B cell (primary cell): Measurements from ENCODE around the gene NFATC1. TPM values are rescaled to one million over a fixed set of nuclear protein-coding genes. Genes with fewer than 3 reads are reported as not detected.

Experiments
- ATAC-seq: fragments of 200-7000 bp; cut with Tn5 transposase; one replicate; pipeline ENCODE4 v1.10.0; 2021; ENCODE audit warnings: low read depth, mild to moderate bottlenecking, moderate number of reproducible peaks, moderate library complexity
- CTCF ChIA-PET: fragments of 350-600 bp; sonication (Branson Sonifier 250); formaldehyde crosslinking; loops from one replicate; lab custom pipeline; 2021; ENCODE audit warnings: antibody characterized with exemption, inconsistent platforms; lab: Charles Lee
- POLR2A ChIA-PET: fragments of 350-600 bp; sonication (Branson Sonifier 250); formaldehyde crosslinking; loops from one replicate; lab custom pipeline; 2021; ENCODE audit warnings: antibody characterized with exemption; lab: Charles Lee
- DNase-seq: peaks from one replicate; pipeline ENCODE4 v3.0.0; 2013
- H2AFZ ChIP-seq: 2 replicates; pipeline ENCODE4 v1.6.1; 2012; ENCODE audit warnings: mild to moderate bottlenecking, low read depth, low read length; ENCODE audit not compliant: insufficient read depth, poor library complexity, severe bottlenecking
- H3K27ac ChIP-seq, 2 donors: 1 replicate in 1 of 2; 2 replicates in 1 of 2; pipeline ENCODE4 v1.5.1; 2012 to 2013; ENCODE audit warnings: low read length in 2 of 2, mild to moderate bottlenecking in 2 of 2, moderate library complexity in 1 of 2
- H3K27me3 ChIP-seq, 4 experiments: fragments of 200-600 bp in 1 of 4; sonication (generic) in 1 of 4; replicated peaks in 1 of 4; 1 replicate in 2 of 4; 2 replicates in 2 of 4; pipeline versions ENCODE4 v1.6.1 to v1.7.0; 2013 to 2016; ENCODE audit warnings: low read length in 3 of 4, mild to moderate bottlenecking in 2 of 4, mixed read lengths in 1 of 4, moderate library complexity in 1 of 4; ENCODE audit not compliant: insufficient read depth in 4 of 4, control insufficient read depth in 3 of 4; ENCODE audit errors: control extremely low read depth in 1 of 4
- H3K36me3 ChIP-seq, 2 experiments: replicated peaks in 1 of 2; 1 replicate in 1 of 2; 2 replicates in 1 of 2; pipeline versions ENCODE4 v1.6.1 to v1.7.1; 2013; ENCODE audit warnings: low read length in 1 of 2; ENCODE audit not compliant: insufficient read depth in 2 of 2, control insufficient read depth in 1 of 2; ENCODE audit errors: control extremely low read depth in 1 of 2, extremely low read depth in 1 of 2
- H3K4me1 ChIP-seq, 2 donors: fragments of 200-600 bp in 1 of 2; sonication (generic) in 1 of 2; 1 replicate in 1 of 2; 2 replicates in 1 of 2; pipeline versions ENCODE4 v1.5.1 to v1.6.1; 2013 to 2017; ENCODE audit warnings: low read length in 2 of 2; ENCODE audit not compliant: control insufficient read depth in 2 of 2, insufficient read depth in 2 of 2
- H3K4me2 ChIP-seq: replicated peaks from 2 replicates; pipeline ENCODE3; 2012; ENCODE audit warnings: mild to moderate bottlenecking, low read depth, low read length; ENCODE audit not compliant: poor library complexity, severe bottlenecking
- H3K4me3 ChIP-seq, 5 experiments: fragments of 200-600 bp in 1 of 5; sonication (generic) in 1 of 5; 1 replicate in 3 of 5; 2 replicates in 2 of 5; pipeline versions ENCODE4 v1.5.1 to v1.7.0; 2011 to 2016; ENCODE audit warnings: low read length in 4 of 5, mild to moderate bottlenecking in 4 of 5, low read depth in 2 of 5, control low read depth in 1 of 5, moderate library complexity in 1 of 5; ENCODE audit not compliant: insufficient read depth in 1 of 5; ENCODE audit errors: control extremely low read depth in 1 of 5, extremely low read depth in 1 of 5
- H3K79me2 ChIP-seq: fragments of 200-600 bp; sonication (generic); one replicate; pipeline ENCODE4 v1.6.0; 2016; ENCODE audit warnings: low read length; ENCODE audit not compliant: control insufficient read depth, insufficient read depth
- H3K9ac ChIP-seq: fragments of 200-600 bp; sonication (generic); 2 replicates; pipeline ENCODE4 v1.6.1; 2017; ENCODE audit warnings: mild to moderate bottlenecking, low read length, moderate library complexity
- H3K9me3 ChIP-seq, 3 donors: one replicate each; pipeline versions ENCODE4 v1.6.1 to v1.7.1; 2013; ENCODE audit warnings: low read length in 2 of 3; ENCODE audit not compliant: control insufficient read depth in 2 of 3, insufficient read depth in 1 of 3; ENCODE audit errors: control extremely low read depth in 1 of 3
- H4K20me1 ChIP-seq: 2 replicates; pipeline ENCODE4 v1.6.0; 2012; ENCODE audit warnings: mild to moderate bottlenecking, low read length; ENCODE audit not compliant: insufficient read depth, control insufficient read depth, poor library complexity, severe bottlenecking
- H3K27ac Mint-ChIP-seq: one replicate; pipeline ENCODE4 v1.8.0; 2021; ENCODE audit warnings: mixed read lengths
- H3K27me3 Mint-ChIP-seq: one replicate; pipeline ENCODE4 v1.8.0; 2021; ENCODE audit warnings: mixed read lengths
- H3K4me1 Mint-ChIP-seq: one replicate; pipeline ENCODE4 v1.8.0; 2021; ENCODE audit warnings: mixed read lengths
- H3K4me3 Mint-ChIP-seq: one replicate; pipeline ENCODE4 v1.8.0; 2021; ENCODE audit warnings: mixed read lengths
- H3K9me3 Mint-ChIP-seq: one replicate; pipeline ENCODE4 v1.8.0; 2022; ENCODE audit warnings: mixed read lengths; ENCODE audit not compliant: insufficient read depth
- EZH2 ChIP-seq: IDR thresholded peaks from 2 replicates; pipeline ENCODE4 v1.6.1; 2012; ENCODE audit warnings: borderline replicate concordance, low read depth, mild to moderate bottlenecking, moderate library complexity, low read length; ENCODE audit not compliant: insufficient read depth, poor library complexity, severe bottlenecking
- WGBS: methylation state at CpG from one replicate; pipeline ENCODE4 v1.1.5; 2013; ENCODE audit warnings: missing lambda C conversion rate; ENCODE audit not compliant: insufficient coverage; 5-methylcytosine and 5-hydroxymethylcytosine counted together
- intact Hi-C: fragments of 100-400 bp; cut with micrococcal nuclease; formaldehyde crosslinking; loops from one replicate; pipeline ENCODE4 v1.10.0; 2022
- polyA plus RNA-seq: library from polyadenylated mRNA; depleted of rRNA; stranded (reverse); fragments of >200 nt; gene quantifications from 2 replicates; pipeline ENCODE4 v1.2.3, GENCODE V29; 2012
- total RNA-seq, 2 donors: library from RNA; stranded (reverse); fragments of 120-200 nt in 1 of 2; gene quantifications; 1 replicate in 1 of 2; 2 replicates in 1 of 2; pipeline versions ENCODE4 v1.2.3 to v1.2.4, GENCODE V29; 2013 to 2022
- TF ChIP-seq, protein P1 (sequence below): fragments of 200-600 bp; IDR thresholded peaks from one replicate; pipeline ENCODE4 v1.8.0; 2022; ENCODE audit warnings: antibody characterized with exemption, mild to moderate bottlenecking

Gene NFATC1
- total and polyA plus RNA-seq, 2 donors (not counting 1 experiment from before 2014, with no cell fraction given), result 32.2 to 108 TPM

- Histone ChIP-seq H3K4me1 (no peaks in the 10 kb centered on the region), H3K27me3 (no peaks in the 10 kb centered on the region), H3K9ac (no peak overlapping the region), H3K4me3 (no peak overlapping the region), H4K20me1 (peaks cover 32% of the 10 kb centered on the region), H2AFZ (no peak overlapping the region), H3K4me2 (no peak overlapping the region), H3K9me3 (peaks cover 0 to 29% (median 0%) of the 10 kb centered on the region in 3 donors), H3K79me2 (peaks cover 36% of the 10 kb centered on the region), H3K27ac (no peak overlapping the region), H3K36me3 (peaks cover 0 to 61% of the 10 kb centered on the region in 2 experiments)
- ATAC-seq (no peak), DNase-seq (no peak)
- Mint-ChIP-seq H3K4me3 (no peak overlapping the region), H3K27me3 (no peaks in the 10 kb centered on the region), H3K27ac (peak overlapping the region; percentile 46), H3K9me3 (no peaks in the 10 kb centered on the region), H3K4me1 (no peaks in the 10 kb centered on the region)
- POLR2A ChIA-PET, result interaction anchor here (0.6 kb wide), 1 partner anchor 9 kb away, joined by 3 read pairs; no protein-coding TSS in a partner anchor
- CTCF ChIA-PET, result no interaction called here
- TF ChIP-seq, protein P1, sequence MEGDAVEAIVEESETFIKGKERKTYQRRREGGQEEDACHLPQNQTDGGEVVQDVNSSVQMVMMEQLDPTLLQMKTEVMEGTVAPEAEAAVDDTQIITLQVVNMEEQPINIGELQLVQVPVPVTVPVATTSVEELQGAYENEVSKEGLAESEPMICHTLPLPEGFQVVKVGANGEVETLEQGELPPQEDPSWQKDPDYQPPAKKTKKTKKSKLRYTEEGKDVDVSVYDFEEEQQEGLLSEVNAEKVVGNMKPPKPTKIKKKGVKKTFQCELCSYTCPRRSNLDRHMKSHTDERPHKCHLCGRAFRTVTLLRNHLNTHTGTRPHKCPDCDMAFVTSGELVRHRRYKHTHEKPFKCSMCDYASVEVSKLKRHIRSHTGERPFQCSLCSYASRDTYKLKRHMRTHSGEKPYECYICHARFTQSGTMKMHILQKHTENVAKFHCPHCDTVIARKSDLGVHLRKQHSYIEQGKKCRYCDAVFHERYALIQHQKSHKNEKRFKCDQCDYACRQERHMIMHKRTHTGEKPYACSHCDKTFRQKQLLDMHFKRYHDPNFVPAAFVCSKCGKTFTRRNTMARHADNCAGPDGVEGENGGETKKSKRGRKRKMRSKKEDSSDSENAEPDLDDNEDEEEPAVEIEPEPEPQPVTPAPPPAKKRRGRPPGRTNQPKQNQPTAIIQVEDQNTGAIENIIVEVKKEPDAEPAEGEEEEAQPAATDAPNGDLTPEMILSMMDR, result no peak
- no peak for TF ChIP-seq EZH2
- WGBS, result 80% methylated on average over 19 of the region's 22 CpGs
- intact Hi-C loops, result no loop called here
Measured at GRCh38 chr18:79477711-79478483, 82.2 kb downstream of the NFATC1 start.

DNA sequence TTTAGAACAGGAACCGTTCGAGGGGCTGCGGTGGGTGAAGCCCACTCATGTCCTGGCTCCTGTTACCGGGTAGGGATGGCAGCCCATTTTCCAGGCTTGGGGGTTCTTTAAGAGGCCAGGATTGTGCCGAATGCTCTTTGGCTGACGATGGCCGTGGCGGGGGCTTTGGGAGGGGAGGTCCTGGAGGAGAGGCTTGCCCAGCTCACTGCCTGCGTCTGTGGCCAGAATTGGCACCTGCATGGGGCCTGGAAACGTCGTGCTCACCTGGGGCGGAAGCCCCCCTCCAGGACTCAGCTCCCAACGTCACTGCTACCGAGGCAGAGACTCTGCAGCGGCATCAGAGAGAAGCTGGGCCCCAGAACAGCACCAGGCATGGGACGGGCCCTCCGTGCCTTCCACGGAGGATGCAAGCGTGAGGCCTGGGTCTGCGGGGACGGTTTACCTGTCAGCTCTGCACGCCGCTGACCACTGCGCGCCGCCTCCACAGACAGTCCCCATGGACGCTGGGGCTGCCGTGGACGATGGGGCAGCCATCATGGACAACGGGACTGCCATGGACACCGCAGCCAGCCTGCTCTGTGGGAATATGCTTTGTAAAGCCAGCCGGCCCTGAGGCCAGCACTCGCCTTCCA is 82.9 kb downstream of the NFATC1 start:
- Mint-ChIP-seq H3K4me1 (no peaks in the 10 kb centered on the region), H3K27ac (peak overlapping the region; percentile 46), H3K27me3 (no peaks in the 10 kb centered on the region), H3K4me3 (no peak overlapping the region), H3K9me3 (no peaks in the 10 kb centered on the region)
- Histone ChIP-seq H4K20me1 (peaks cover 32% of the 10 kb centered on the region), H2AFZ (no peak overlapping the region), H3K4me3 (no peak overlapping the region), H3K4me2 (no peak overlapping the region), H3K9ac (no peak overlapping the region), H3K36me3 (peaks cover 0 to 56% of the 10 kb centered on the region in 2 experiments), H3K4me1 (no peaks in the 10 kb centered on the region), H3K9me3 (peaks cover 0 to 23% (median 0%) of the 10 kb centered on the region in 3 donors), H3K79me2 (peaks cover 36% of the 10 kb centered on the region), H3K27ac (no peak overlapping the region), H3K27me3 (no peaks in the 10 kb centered on the region)
- DNase-seq (no peak), ATAC-seq (no peak)
- WGBS, result 95% methylated on average over 32 of the region's 33 CpGs
- CTCF ChIA-PET, result no interaction called here
- POLR2A ChIA-PET, result interaction anchor here (0.6 kb wide), 1 partner anchor 10 kb away, joined by 3 read pairs; no protein-coding TSS in a partner anchor
- intact Hi-C loops, result no loop called here
- no peak for TF ChIP-seq EZH2
- TF ChIP-seq, protein P1, result no peak
